GM23338 (cell line): ENCODE results near the gene CALHM5.

Experiments used
- CREB1 ChIP-seq: fragments of 250-450 bp; sonication (Bioruptor Pico); IDR thresholded peaks from 2 replicates; pipeline ENCODE4 v1.5.0; 2020; ENCODE audit warnings: low read depth, mild to moderate bottlenecking, moderate library complexity
- CTCF ChIP-seq, 2 experiments: fragments of 200-600 bp in 1 of 2; sonication (generic) in 1 of 2; conservative IDR thresholded peaks; 2 replicates each; pipeline versions ENCODE4 v1.5.1 to v1.6.1; 2016 to 2017; ENCODE audit warnings: antibody characterized with exemption in 2 of 2, low read depth in 2 of 2, mild to moderate bottlenecking in 2 of 2, moderate library complexity in 1 of 2
- ETS1 ChIP-seq: IDR thresholded peaks from 2 replicates; pipeline ENCODE4 v1.6.1; 2016; ENCODE audit warnings: antibody characterized with exemption
- EZH2 ChIP-seq: fragments of 200-600 bp; sonication (generic); IDR thresholded peaks from one replicate; pipeline ENCODE4 v1.8.0; 2017; ENCODE audit warnings: antibody characterized with exemption, mild to moderate bottlenecking, low read depth; ENCODE audit not compliant: unreplicated experiment
- EZH2phosphoT487 ChIP-seq: fragments of 200-600 bp; sonication (generic); IDR thresholded peaks from one replicate; pipeline ENCODE4 v1.8.1; 2018; ENCODE audit warnings: antibody characterized with exemption; ENCODE audit not compliant: unreplicated experiment
- JUNB ChIP-seq: IDR thresholded peaks from one replicate; pipeline ENCODE4 v1.6.1; 2016; ENCODE audit warnings: antibody characterized with exemption; ENCODE audit not compliant: unreplicated experiment
- NANOG ChIP-seq: IDR thresholded peaks from 2 replicates; pipeline ENCODE4 v1.6.1; 2016; ENCODE audit warnings: antibody characterized with exemption, borderline replicate concordance
- POLR2AphosphoS5 ChIP-seq: IDR thresholded peaks from 2 replicates; pipeline ENCODE4 v1.6.1; 2016; ENCODE audit warnings: antibody characterized with exemption, low read depth
- REST ChIP-seq: IDR thresholded peaks from one replicate; pipeline ENCODE4 v1.6.1; 2018; ENCODE audit warnings: antibody characterized with exemption; ENCODE audit not compliant: unreplicated experiment
- STAT1 ChIP-seq: IDR thresholded peaks from one replicate; pipeline ENCODE4 v1.6.1; 2016; ENCODE audit warnings: antibody characterized with exemption; ENCODE audit not compliant: unreplicated experiment
- ZNF114 ChIP-seq: fragments of 250-450 bp; sonication (Bioruptor Pico); IDR thresholded peaks from 2 replicates; pipeline ENCODE4 v1.5.0; 2020; ENCODE audit warnings: mild to moderate bottlenecking, moderate library complexity
- ZNF331 ChIP-seq: fragments of 250-450 bp; sonication (Bioruptor Pico); IDR thresholded peaks from 2 replicates; pipeline ENCODE4 v1.5.0; 2020; ENCODE audit warnings: low read depth, mild to moderate bottlenecking, moderate library complexity
- ZNF462 ChIP-seq: fragments of 250-450 bp; sonication (Bioruptor Pico); IDR thresholded peaks from 2 replicates; pipeline ENCODE4 v1.5.0; 2020; ENCODE audit warnings: mild to moderate bottlenecking, moderate library complexity

GRCh38 chr6:116530436-116530835, 19.0 kb downstream of the CALHM5 start:
- TF ChIP-seq CTCF (conservative IDR thresholded peaks at IDR 0.05; ENCODE audit: low read depth in 2 of 2) (no peak), EZH2phosphoT487 (no peak), EZH2 (no peak), POLR2AphosphoS5 (no peak), JUNB (no peak), ETS1 (no peak), CREB1 (CRISPR knock-in tag) (no peak), ZNF462 (no peak), REST (no peak), STAT1 (no peak), ZNF331 (no peak), NANOG (no peak), ZNF114 (CRISPR knock-in tag) (no peak)
